GM19395 (cell line): ENCODE measurements around the gene HIPK2.

Source experiments
- ATAC-seq: cut with Tn5 transposase; IDR thresholded peaks from one replicate; pipeline ENCODE4 v1.9.1; 2021; ENCODE audit warnings: mild to moderate bottlenecking, moderate library complexity; ENCODE audit not compliant: unreplicated experiment

Gene HIPK2

GRCh38 chr7:139600306-139600705, 177.5 kb downstream of the HIPK2 start:
- ATAC-seq: no peak

DNA sequence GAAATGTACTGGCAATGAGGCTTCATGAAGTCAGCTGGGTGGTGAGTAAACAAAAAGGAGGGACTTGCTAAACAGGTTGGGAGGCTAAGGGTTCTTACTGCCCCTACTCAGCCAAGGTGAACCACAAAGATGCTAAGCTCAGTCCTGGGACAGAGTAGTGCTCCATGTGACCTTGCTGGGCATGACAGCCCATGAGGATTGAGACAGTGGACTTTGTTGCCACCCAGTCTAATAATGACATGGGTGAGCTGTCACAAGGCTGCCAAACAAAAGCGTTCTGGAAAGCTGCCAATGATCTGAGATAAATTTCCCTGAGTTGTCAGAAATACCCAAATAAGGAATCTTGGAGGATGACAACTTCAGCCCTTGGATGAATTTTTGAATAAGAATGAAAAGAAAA, 179.2 kb downstream of the HIPK2 start:
- no peak for ATAC-seq

DNA sequence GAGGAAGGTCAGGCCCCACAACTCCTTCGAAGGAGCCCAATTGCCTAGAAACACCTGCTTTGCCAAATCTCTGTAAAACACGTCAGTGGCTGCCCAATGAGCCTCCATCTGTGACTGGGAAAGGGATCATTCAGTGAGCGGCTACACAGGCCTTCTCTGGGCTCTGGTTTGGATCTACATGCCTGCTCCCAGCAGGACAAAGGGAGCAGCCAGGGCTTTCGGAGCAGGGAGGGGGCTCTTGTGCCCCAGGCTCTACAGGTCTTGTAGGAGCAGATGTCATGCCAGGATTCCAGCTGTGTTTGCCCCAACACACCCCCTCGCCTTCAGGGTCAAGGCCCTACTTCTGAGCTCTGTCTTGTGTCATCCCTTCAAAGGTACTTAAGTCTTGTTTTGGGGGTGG, 180.8 kb downstream of the HIPK2 start:
- no peak for ATAC-seq

DNA sequence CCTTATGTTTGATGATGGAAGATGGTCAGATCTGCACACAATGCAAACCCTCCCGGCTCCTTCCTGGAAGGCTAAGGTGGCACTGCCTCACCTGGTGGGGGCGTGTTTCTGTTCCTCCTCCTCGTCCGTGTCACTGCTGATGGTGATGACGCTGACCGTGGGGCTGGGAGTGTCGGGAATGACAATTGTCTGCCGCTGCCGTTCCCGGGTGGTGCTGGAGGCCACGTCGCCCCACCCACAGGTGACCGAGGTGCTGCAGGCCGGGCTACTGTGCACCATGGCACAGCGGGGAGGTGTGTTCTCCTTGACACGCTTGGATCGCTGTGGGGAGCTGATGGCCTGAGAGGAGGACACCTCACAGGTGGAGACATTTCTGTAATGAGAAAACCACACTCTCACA, 181.2 kb downstream of the HIPK2 start:
- no peak for ATAC-seq

DNA sequence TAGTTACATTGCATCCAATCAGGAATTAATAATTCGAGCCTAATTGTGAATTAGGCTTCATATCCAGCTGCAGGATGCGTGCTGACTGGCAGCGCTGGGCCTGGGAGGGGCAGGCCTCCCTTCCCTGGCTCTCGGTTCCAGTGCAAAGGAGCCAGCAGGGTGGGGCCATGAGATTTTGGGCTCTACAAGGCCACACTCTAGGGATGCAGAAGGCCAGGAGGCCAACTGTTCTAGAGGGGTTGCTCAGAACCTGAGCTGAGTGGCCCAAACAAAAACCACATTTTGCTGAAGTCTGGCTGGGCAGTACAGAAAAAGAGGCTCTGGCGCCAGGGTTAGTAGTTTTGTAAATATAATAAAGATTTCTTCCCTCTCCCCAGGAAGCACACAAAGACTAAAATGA, 182.0 kb downstream of the HIPK2 start:
- ATAC-seq: no peak

DNA sequence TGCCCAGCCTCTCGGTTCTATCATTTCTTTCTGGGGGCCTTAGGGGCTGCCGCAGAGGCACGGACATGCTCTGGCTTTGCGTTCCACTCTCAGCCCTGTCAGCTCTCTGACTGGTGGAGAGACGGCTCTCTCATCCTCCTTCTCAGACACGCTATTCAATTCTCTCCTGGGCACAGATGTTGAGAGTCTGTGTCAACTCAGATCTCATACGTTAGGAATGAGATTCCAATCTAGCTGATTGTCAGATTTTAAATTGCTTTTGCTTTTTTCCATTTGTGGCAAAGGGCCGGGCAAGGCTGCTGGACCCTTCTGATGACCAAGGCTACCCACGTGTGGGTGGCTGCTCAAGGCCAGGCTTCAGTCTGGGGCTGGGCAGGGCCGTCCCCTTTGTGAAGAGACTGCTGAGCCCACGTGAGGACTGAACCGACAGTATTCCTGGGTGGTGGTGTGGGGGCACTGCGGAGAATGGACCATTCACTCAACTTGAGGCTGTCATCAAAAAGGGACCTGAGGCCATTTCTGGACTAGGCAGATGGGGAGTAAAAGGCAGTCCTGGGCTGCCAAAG, 182.8 kb downstream of the HIPK2 start:
- ATAC-seq: no peak

GRCh38 chr7:139594090-139594489, 183.7 kb downstream of the HIPK2 start:
- no peak for ATAC-seq

DNA sequence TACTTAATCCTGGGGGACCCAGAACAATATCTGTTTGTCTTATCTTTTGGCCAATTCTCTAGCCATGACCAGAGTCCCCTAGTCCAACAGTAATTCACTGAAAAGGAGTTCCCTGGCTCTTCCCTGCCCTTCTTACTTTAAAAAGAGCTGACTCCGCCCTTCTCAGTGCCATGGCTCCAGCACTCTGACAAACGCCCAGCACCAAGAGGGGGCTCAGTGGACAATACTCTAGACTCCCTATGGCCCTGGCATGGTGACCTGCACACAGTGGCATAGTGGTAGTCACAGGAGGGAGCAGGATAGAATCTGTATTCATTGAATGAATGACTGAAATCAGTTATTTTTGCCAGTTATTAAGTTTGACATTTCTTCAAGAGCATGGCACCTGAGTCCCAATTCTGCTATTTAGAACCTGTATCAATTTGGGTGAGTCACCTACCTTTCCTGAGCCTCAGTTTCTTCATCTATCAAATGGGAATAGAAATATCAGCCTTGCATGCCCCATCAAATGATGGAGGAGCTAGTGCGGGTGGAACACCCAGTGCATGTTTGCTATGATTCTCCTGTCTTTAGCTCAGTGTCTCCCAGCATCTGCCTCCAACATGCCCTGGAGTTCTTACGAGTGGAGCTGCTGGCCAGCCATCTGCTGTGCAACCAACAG, 184.9 kb downstream of the HIPK2 start:
- ATAC-seq: no peak

GRCh38 chr7:139591550-139592195, 186.1 kb downstream of the HIPK2 start:
- ATAC-seq: no peak

- no peak for ATAC-seq
Measured at GRCh38 chr7:139589474-139589873, 188.3 kb downstream of the HIPK2 start.

GRCh38 chr7:139588632-139589031, 189.2 kb downstream of the HIPK2 start:
- no peak for ATAC-seq

GRCh38 chr7:139587535-139587934, 190.3 kb downstream of the HIPK2 start:
- no peak for ATAC-seq

- no peak for ATAC-seq
Measured at GRCh38 chr7:139586286-139586685, 191.5 kb downstream of the HIPK2 start.

- ATAC-seq: no peak
Measured at GRCh38 chr7:139585042-139585441, 192.8 kb downstream of the HIPK2 start.

DNA sequence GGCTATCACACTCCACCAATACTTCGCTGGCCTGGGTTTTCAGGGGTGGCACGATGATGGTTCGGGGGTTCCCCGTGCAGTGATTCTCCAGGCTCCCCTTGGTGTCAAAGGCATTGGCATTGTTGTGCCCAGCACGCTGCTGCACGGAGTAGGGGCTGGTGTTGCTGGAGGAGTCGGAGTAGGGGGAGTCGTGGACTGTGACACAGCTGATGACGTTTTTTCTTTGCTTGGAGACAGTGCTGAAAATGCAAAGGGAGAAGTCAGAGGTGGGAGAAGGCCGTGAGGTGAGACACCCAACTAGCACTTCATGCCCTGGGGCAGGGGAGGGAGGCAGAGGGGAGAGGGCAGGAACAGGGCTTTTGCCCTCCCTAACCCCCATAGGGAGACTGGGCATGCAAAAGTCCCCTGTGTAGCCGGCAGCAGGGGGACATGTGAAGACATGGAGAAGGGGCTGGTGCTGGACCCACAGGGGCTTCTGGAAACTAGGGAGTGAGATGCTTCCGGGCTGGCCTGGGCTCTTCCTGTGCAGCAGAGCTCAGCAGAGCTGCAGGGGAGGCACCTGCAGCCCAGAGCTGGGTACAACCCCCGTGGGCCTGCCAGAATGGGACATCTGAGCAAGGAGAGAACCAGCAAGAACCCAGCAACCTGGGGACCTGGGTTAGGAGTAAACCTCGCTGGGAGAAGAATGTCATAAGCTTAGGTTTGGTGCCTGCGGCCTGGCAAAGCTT, 193.8 kb downstream of the HIPK2 start:
- no peak for ATAC-seq

GRCh38 chr7:139582671-139583155, 195.1 kb downstream of the HIPK2 start:
- ATAC-seq: no peak

GRCh38 chr7:139582130-139582650, 195.6 kb downstream of the HIPK2 start:
- ATAC-seq: no peak

GRCh38 chr7:139580435-139580834, 197.4 kb downstream of the HIPK2 start:
- ATAC-seq: no peak

DNA sequence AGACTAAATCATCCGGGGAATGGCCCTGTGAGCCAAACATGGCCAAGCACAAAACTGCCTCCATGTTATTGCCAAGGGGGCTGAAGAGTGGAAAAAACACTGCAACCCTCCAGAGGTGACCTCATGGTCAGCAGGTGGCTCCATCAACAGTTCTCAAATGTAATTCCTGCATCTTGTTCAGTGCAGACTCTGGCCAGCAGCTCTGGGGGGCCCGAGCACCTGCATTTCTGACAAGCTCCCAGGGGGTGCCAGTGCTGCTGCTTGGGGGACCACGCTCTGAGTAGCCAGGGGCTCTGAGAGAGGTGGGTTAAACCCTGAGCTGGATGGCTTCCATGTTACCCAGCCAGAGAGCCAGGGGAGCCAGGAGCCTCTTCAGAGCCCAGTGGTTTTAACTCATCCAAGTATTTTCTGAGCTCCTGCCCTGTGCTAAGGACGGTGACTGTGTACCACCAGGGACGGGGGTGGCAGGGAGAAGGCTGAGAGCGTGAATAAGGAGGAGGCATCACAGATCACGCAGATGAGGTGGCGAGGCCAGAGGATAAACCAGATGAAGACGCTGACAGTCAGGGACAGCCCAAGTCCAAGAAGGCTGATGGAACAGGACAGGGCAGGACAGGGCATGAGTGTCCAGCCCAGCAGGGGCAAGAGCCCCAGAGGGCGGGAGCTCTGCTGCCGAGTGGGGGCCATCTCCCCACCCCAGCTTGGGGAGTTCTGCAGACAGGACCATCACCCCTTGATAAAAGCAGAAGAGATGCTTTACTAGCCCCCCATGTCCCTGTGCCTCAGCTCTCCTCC, 201.4 kb downstream of the HIPK2 start:
- ATAC-seq: no peak

DNA sequence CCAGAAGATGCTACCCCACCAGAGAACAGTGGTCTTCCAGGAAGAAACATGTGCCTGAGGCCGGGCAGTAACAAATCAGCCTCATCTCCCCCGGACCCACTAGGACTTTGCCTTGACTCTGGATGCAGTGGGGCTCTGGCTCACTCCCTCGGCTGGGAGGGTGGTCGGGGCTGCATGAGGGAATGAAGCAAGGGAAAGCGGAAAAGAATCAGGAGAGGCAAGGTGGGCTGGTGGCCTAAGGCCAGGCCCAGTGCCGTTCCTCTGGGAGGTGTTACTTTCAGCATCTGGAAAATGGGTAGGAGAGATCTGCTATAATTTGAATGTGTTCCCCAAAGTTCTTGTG, 202.5 kb downstream of the HIPK2 start:
- no peak for ATAC-seq
